ENCODE measurements around the gene THSD7A.
A peak's percentile ranks its signal among the peaks of the same experiment; 100 is the strongest.

Gene THSD7A

GRCh38 chr7:11570205-11570604 is 261.8 kb downstream of the THSD7A start:
- Histone ChIP-seq H2AFZ (ENCODE audit: low read depth, low read length) (no peak overlapping the region), H3K27ac (ENCODE audit: low read length) (no peak overlapping the region), H3K36me3 (replicated peaks; ENCODE audit: low read depth, low read length) (no peaks in the 10 kb centered on the region), H3K9me3 (ENCODE audit: insufficient read depth, low read length) (no peaks in the 10 kb centered on the region), H3K79me2 (ENCODE audit: low read length) (no peaks in the 10 kb centered on the region), H3K27me3 (ENCODE audit: low read depth, low read length) (no peaks in the 10 kb centered on the region), H3K4me1 (ENCODE audit: low read length) (no peaks in the 10 kb centered on the region), H3K9ac (ENCODE audit: low read length) (no peak overlapping the region), H4K20me1 (ENCODE audit: insufficient read depth, low read length) (no peaks in the 10 kb centered on the region), H3K4me2 (ENCODE audit: low read length) (no peak overlapping the region), H3K4me3 (ENCODE audit: low read length) (no peak overlapping the region)
- TF ChIP-seq EZH2phosphoT487 (IDR thresholded peaks at IDR 0.05; ENCODE audit: low read depth) (no peak), CTCF (IDR thresholded peaks at IDR 0.05; ENCODE audit: low read depth, low read length) (no peak)

GRCh38 chr7:11567571-11567970 is 264.4 kb downstream of the THSD7A start:
- Histone ChIP-seq H3K9ac (ENCODE audit: low read length) (no peak overlapping the region), H3K9me3 (ENCODE audit: insufficient read depth, low read length) (no peaks in the 10 kb centered on the region), H4K20me1 (ENCODE audit: insufficient read depth, low read length) (no peaks in the 10 kb centered on the region), H3K79me2 (ENCODE audit: low read length) (no peaks in the 10 kb centered on the region), H3K4me3 (ENCODE audit: low read length) (no peak overlapping the region), H2AFZ (ENCODE audit: low read depth, low read length) (no peak overlapping the region), H3K27me3 (ENCODE audit: low read depth, low read length) (no peaks in the 10 kb centered on the region), H3K4me2 (ENCODE audit: low read length) (no peak overlapping the region), H3K4me1 (ENCODE audit: low read length) (no peaks in the 10 kb centered on the region), H3K36me3 (replicated peaks; ENCODE audit: low read depth, low read length) (no peaks in the 10 kb centered on the region), H3K27ac (ENCODE audit: low read length) (no peak overlapping the region)
- no peak for TF ChIP-seq EZH2phosphoT487 (IDR thresholded peaks at IDR 0.05; ENCODE audit: low read depth)
- TF ChIP-seq CTCF (IDR thresholded peaks at IDR 0.05; ENCODE audit: low read depth, low read length), result no peak

GRCh38 chr7:11557627-11558026 is 274.4 kb downstream of the THSD7A start:
- Histone ChIP-seq H3K4me2 (ENCODE audit: low read length) (no peak overlapping the region), H3K79me2 (ENCODE audit: low read length) (no peaks in the 10 kb centered on the region), H3K27me3 (ENCODE audit: low read depth, low read length) (no peaks in the 10 kb centered on the region), H3K9me3 (ENCODE audit: insufficient read depth, low read length) (no peaks in the 10 kb centered on the region), H3K27ac (ENCODE audit: low read length) (no peak overlapping the region), H3K9ac (ENCODE audit: low read length) (no peak overlapping the region), H3K36me3 (replicated peaks; ENCODE audit: low read depth, low read length) (no peaks in the 10 kb centered on the region), H2AFZ (ENCODE audit: low read depth, low read length) (0 out of 2 replicates have a peak overlapping the region, but pooled peaks have one; percentile 15), H3K4me1 (ENCODE audit: low read length) (no peaks in the 10 kb centered on the region), H3K4me3 (ENCODE audit: low read length) (no peak overlapping the region), H4K20me1 (ENCODE audit: insufficient read depth, low read length) (no peaks in the 10 kb centered on the region)
- TF ChIP-seq CTCF (IDR thresholded peaks at IDR 0.05; ENCODE audit: low read depth, low read length) (peak; percentile 54), EZH2phosphoT487 (IDR thresholded peaks at IDR 0.05; ENCODE audit: low read depth) (no peak)

GRCh38 chr7:11552676-11553296 is 279.2 kb downstream of the THSD7A start:
- TF ChIP-seq CTCF (IDR thresholded peaks at IDR 0.05; ENCODE audit: low read depth, low read length) (no peak), EZH2phosphoT487 (IDR thresholded peaks at IDR 0.05; ENCODE audit: low read depth) (no peak)
- H3K4me3 ChIP-seq (ENCODE audit: low read length), result no peak overlapping the region
- H3K27ac ChIP-seq (ENCODE audit: low read length), result no peak overlapping the region
- H3K27me3 ChIP-seq (ENCODE audit: low read depth, low read length), result no peaks in the 10 kb centered on the region
- no peaks in the 10 kb centered on the region for H4K20me1 ChIP-seq (ENCODE audit: insufficient read depth, low read length)
- no peaks in the 10 kb centered on the region for H3K79me2 ChIP-seq (ENCODE audit: low read length)
- H3K36me3 ChIP-seq (replicated peaks; ENCODE audit: low read depth, low read length), result no peaks in the 10 kb centered on the region
- no peak overlapping the region for H3K4me2 ChIP-seq (ENCODE audit: low read length)
- no peaks in the 10 kb centered on the region for H3K9me3 ChIP-seq (ENCODE audit: insufficient read depth, low read length)
- no peak overlapping the region for H2AFZ ChIP-seq (ENCODE audit: low read depth, low read length)
- no peak overlapping the region for H3K9ac ChIP-seq (ENCODE audit: low read length)
- no peaks in the 10 kb centered on the region for H3K4me1 ChIP-seq (ENCODE audit: low read length)
